Measurements from ENCODE around the gene KMT2C.

DNA sequence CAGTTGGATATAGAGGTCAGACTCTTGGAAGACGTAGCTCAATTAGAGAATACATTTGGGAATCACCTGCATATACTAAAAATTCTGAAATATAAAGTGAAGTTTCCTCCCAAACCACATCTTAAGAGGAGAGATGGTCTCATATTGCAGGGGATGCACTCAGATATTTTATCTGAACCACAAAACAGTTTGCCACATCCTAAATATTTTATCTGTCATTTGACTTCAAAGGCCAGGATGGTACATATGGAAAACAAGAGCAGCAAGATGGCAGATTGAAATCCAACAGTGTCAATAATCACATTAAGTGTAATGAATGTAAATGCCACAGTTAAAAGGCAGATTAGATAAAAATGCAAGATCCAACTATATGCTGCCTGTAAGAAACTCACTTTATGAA is 313.3 kb downstream of the KMT2C start:
- no peak for TF ChIP-seq CTCF (IDR thresholded peaks at IDR 0.05 in 4 of 5, conservative IDR thresholded peaks at IDR 0.05 in 1 of 5)
- TF ChIP-seq POLR2A (IDR thresholded peaks at IDR 0.05), result no peak

Data from gastrocnemius medialis (tissue), 4 donors.